Neural crest cell (in vitro differentiated cells): ENCODE data around the gene MMAB. TPM values are rescaled to one million over a fixed set of nuclear protein-coding genes. Genes with fewer than 3 reads are reported as not detected.

Experiments
- DNase-seq: peaks from one replicate; pipeline ENCODE4 v3.0.0; 2021; ENCODE audit warnings: low read depth, mixed read lengths, low spot score
- H3K27ac Mint-ChIP-seq: one replicate; pipeline ENCODE4 v1.8.0; 2021; ENCODE audit warnings: mild to moderate bottlenecking, mixed read lengths; ENCODE audit not compliant: unreplicated experiment
- H3K27me3 Mint-ChIP-seq: 2 replicates; pipeline ENCODE4 v1.8.0; 2021; ENCODE audit warnings: low read depth, mild to moderate bottlenecking, mixed read lengths
- H3K36me3 Mint-ChIP-seq: 2 replicates; pipeline ENCODE4 v1.8.0; 2021; ENCODE audit warnings: low read depth, mild to moderate bottlenecking, mixed read lengths
- H3K4me1 Mint-ChIP-seq: 2 replicates; pipeline ENCODE4 v1.8.0; 2021; ENCODE audit warnings: mixed read lengths
- H3K4me3 Mint-ChIP-seq: one replicate; pipeline ENCODE4 v1.8.0; 2021; ENCODE audit warnings: mild to moderate bottlenecking, mixed read lengths
- H3K9me3 Mint-ChIP-seq: 2 replicates; pipeline ENCODE4 v1.8.0; 2021; ENCODE audit warnings: mixed read lengths
- CTCF ChIP-seq: fragments of 200-600 bp; sonication (generic); conservative IDR thresholded peaks from 2 replicates; pipeline ENCODE4 v1.5.0; 2021; ENCODE audit warnings: antibody characterized with exemption, mild to moderate bottlenecking
- total RNA-seq: library from RNA; stranded (reverse); gene quantifications from 2 replicates; pipeline ENCODE4 v1.2.1, GENCODE V29; 2021

Gene MMAB
- total RNA-seq, 1 donor from 2014 or later = 95.6 TPM

DNA sequence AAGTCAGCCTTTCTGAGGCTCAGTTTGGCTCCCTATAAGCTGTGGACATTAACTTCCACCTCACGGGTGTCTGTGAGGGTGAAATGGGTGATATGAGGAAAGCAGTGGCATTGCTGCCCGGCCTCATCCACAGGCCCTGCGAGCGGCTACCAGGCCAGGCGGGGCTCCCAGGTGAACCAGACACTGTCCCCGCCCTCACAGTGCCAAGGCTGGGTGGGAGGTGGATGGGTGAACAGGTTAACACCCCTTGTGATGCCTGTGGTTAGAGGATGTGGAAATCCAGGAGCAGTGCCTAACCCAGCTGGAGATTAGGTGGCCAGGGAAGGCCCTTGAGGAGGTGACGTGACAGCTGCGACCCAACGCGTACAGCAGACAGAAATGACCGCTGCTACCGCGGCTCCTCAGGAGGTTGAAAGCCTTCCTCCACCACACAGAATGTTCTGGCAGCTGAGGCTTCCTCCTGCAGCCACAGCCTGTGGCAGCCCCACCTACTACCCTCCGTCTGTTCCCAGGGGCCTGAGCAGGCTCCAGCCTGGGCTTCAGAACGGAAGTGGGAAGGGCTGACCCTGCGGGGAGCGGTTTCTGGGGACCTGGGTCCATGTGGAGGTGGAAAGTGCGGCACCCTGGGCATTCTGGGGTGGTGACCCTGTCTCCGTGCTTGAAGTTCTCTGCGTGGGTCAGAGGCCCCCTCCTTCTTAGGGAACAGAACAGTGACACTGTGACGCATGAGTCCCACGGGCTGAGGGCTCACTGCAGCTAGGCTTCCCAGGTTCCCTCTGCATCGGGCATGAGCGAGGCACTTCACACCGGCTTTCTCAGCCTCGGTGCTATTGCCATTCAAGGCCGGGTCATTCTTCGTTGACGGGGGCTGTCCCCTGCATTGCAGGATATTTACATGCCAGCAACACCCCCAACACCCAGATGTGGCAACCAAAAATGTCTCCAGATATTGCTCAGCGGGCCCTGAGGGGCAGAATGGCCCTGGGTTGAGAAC lies 9.7 kb downstream of the MMAB start:
- no peak overlapping the region for H3K27ac Mint-ChIP-seq
- DNase-seq = no peak
- H3K36me3 Mint-ChIP-seq = no peaks in the 10 kb centered on the region
- peaks cover 3% of the 10 kb centered on the region for H3K4me1 Mint-ChIP-seq
- H3K27me3 Mint-ChIP-seq = no peaks in the 10 kb centered on the region
- H3K9me3 Mint-ChIP-seq = no peaks in the 10 kb centered on the region
- H3K4me3 Mint-ChIP-seq = no peak overlapping the region
- TF ChIP-seq CTCF = no peak

DNA sequence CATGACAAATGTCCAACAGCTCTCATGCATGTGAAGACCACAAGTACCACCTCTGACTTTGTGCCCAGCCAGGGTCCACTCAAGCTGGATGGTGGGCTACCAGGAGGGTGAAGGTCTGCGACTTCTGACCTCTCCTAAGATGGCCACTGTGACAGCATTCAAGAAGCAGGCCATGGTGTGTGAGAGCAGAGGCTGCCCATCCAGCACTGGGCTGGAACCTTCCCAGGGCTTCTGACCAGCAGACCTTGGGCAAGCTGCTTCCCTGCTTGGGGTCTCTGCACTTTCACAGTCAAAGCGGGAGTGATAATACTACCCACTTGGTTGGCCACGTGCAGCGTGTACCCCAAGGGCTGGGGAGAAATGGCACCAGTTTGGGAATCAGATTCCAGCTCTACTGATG lies 10.4 kb downstream of the MMAB start:
- Mint-ChIP-seq H3K27me3 (no peaks in the 10 kb centered on the region), H3K27ac (no peak overlapping the region), H3K4me1 (peaks cover 4% of the 10 kb centered on the region), H3K36me3 (no peaks in the 10 kb centered on the region), H3K9me3 (no peaks in the 10 kb centered on the region), H3K4me3 (no peak overlapping the region)
- TF ChIP-seq CTCF = no peak
- DNase-seq = no peak

DNA sequence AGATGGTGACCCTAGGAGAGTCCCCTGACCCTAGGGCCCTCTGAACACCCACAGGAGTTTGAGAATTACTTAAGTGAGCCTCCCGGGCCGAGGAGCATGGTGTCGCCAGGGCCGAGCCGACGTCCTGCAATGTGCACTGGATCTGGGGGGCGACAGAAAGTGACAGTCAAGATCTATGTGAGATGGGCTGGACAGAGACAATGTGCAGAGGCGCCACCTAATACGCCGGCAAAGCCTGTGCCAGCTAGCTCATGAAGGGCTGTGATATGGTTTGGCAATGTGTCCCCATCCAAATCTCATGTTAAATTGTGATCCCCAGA lies 11.6 kb downstream of the MMAB start:
- no peak for DNase-seq
- Mint-ChIP-seq H3K36me3 (no peaks in the 10 kb centered on the region), H3K4me1 (peaks cover 9% of the 10 kb centered on the region), H3K9me3 (no peaks in the 10 kb centered on the region), H3K27me3 (no peaks in the 10 kb centered on the region), H3K27ac (peak overlapping the region; percentile 72), H3K4me3 (no peak overlapping the region)
- TF ChIP-seq CTCF = no peak

GRCh38 chr12:109560867-109561710 lies 12.2 kb downstream of the MMAB start:
- peaks cover 11% of the 10 kb centered on the region for H3K4me1 Mint-ChIP-seq
- DNase-seq = no peak
- no peaks in the 10 kb centered on the region for H3K9me3 Mint-ChIP-seq
- H3K36me3 Mint-ChIP-seq = no peaks in the 10 kb centered on the region
- no peaks in the 10 kb centered on the region for H3K27me3 Mint-ChIP-seq
- H3K4me3 Mint-ChIP-seq = no peak overlapping the region
- TF ChIP-seq CTCF = no peak
- peak overlapping the region; percentile 27 for H3K27ac Mint-ChIP-seq

- DNase-seq = no peak
- Mint-ChIP-seq H3K27ac (no peak overlapping the region), H3K36me3 (no peaks in the 10 kb centered on the region), H3K9me3 (no peaks in the 10 kb centered on the region), H3K27me3 (no peaks in the 10 kb centered on the region), H3K4me3 (no peak overlapping the region), H3K4me1 (peaks cover 11% of the 10 kb centered on the region)
- TF ChIP-seq CTCF = no peak
Observed at GRCh38 chr12:109559601-109560000, 13.7 kb downstream of the MMAB start.
